Nasal cavity respiratory epithelium epithelial cell of viscerocranial mucosa (primary cell): ENCODE data around the gene RBM41. TPM values are rescaled to one million over a fixed set of nuclear protein-coding genes. Genes with fewer than 3 reads are reported as not detected.

Experiments
- total RNA-seq: library from RNA; depleted of rRNA; stranded (reverse); fragments of >200 nt; gene quantifications from 2 replicates; pipeline ENCODE4 v1.2.3, GENCODE V29; 2014

RBM41 gene
- 18.8 and 26.1 TPM in 2 replicates for total RNA-seq

GRCh38 chrX:107118322-107119147, at the start of gene RBM41:
Gene RBM41 (minus strand): TSS chrX:107118822. CDS start chrX:107118773, 49 bp downstream.

Other genes starting within 250 kb of the RBM41 start
- gene RIPPLY1, start 215.5 kb downstream of the RBM41 start, total RNA-seq, result not detected in 2 replicates
- not detected in 2 replicates for gene CLDN2, start 198.4 kb downstream of the RBM41 start, total RNA-seq
- gene MORC4, start 118.6 kb downstream of the RBM41 start, total RNA-seq, result 41.9 and 45.1 TPM in 2 replicates
- 3.4 and 4.1 TPM in 2 replicates for gene NUP62CL, start 87.6 kb upstream of the RBM41 start, total RNA-seq
- not detected in 2 replicates for gene DNAAF6, start 87.8 kb upstream of the RBM41 start, total RNA-seq